ENCODE measurements around the gene MAPK14.

DNA sequence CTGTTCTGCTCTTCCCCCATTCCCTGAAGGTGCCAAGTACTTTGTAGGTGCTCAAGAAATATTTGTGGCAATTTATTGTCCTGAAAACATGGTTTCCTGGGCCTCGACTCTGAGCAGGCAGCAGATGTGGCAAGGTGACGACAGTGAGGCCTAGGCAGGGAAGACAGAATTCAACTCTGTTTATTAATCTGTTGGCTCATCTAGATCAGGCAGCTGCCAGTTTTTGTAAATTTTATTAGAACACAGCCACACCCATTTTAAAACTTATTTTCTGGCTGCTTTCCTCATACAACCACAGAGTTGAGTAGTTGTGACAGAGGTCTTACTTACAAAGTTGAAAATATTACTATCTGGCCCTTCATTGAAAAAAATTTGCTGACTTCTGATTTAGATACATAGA, 24.5 kb downstream of the MAPK14 start:
- TF ChIP-seq EZH2 (IDR thresholded peaks at IDR 0.05; ENCODE audit: low read length, missing control alignments) = no peak
- TF ChIP-seq, protein P1, sequence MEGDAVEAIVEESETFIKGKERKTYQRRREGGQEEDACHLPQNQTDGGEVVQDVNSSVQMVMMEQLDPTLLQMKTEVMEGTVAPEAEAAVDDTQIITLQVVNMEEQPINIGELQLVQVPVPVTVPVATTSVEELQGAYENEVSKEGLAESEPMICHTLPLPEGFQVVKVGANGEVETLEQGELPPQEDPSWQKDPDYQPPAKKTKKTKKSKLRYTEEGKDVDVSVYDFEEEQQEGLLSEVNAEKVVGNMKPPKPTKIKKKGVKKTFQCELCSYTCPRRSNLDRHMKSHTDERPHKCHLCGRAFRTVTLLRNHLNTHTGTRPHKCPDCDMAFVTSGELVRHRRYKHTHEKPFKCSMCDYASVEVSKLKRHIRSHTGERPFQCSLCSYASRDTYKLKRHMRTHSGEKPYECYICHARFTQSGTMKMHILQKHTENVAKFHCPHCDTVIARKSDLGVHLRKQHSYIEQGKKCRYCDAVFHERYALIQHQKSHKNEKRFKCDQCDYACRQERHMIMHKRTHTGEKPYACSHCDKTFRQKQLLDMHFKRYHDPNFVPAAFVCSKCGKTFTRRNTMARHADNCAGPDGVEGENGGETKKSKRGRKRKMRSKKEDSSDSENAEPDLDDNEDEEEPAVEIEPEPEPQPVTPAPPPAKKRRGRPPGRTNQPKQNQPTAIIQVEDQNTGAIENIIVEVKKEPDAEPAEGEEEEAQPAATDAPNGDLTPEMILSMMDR (conservative IDR thresholded peaks at IDR 0.05 in 1 of 2, IDR thresholded peaks at IDR 0.05 in 1 of 2; ENCODE audit: low read depth in 1 of 2, low read length in 2 of 2) = no peak

Data from fibroblast of lung (primary cell).